NCI-H2171 treated with DMSO at 0.1 percent for 48 hours (cell line): ENCODE results near the gene IFNAR1.
"Not testable (repeated sequence)": the region's sequence is repeated elsewhere in the genome, so short reads cannot be mapped to it uniquely, and the experiment has no call there.

Experiments used
- DNase-seq: peaks from one replicate; lab custom pipeline; 2025; lab: John Stamatoyannopoulos, UW

Gene IFNAR1

DNA sequence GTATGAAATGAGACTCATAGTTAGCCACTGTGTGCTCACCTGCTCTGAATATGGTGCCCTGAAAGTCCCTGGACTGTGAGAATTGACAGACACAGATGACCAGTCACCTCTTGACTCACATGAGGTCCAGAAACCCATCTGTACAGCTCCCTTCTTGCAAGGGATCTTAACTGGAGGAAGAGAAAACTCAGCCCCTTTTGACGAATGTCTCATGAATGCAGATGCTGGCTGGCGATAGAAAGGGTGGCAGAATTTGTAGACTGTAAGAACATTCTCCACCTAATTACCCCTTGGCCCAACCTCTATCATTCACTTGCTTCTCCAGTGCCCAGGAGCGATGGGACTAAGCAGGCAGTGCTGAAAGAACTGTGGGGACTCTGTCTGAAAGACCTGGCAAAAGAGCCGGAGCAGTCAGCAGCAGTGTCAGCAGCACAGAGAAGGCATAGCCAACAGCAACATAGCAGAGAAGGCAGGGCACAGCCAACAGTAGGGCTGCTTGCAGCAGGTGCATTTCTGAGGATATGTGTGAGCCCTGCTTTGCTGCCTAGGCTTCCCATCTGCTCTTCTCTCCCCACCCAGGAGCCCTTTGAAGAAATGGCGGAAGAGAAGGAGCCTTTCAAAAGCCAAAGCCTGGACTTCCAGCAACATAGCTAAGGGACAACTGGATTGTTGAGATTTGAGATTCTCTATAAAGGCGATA is 52.6 kb downstream of the IFNAR1 start:
- DNase-seq: no peak

DNA sequence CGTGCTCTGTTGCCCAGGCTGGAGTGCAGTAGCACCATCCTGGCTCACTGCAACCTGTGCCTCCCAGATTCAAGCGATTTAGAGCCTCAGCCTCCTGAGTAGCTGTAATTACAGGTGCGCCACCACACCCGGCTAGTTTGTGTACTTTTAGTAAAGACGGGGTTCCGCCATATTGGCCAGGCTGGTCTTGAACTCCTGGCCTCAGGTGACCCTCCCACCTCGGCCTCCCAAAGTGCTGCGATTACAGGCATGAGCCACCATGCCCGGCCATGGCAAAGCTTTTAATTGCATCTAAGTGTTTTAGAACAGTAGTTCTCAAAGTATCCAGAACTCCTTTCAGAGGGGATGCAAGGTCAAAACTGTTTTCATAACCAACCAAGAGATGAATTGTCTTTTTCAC is 53.3 kb downstream of the IFNAR1 start:
- DNase-seq: no peak

DNA sequence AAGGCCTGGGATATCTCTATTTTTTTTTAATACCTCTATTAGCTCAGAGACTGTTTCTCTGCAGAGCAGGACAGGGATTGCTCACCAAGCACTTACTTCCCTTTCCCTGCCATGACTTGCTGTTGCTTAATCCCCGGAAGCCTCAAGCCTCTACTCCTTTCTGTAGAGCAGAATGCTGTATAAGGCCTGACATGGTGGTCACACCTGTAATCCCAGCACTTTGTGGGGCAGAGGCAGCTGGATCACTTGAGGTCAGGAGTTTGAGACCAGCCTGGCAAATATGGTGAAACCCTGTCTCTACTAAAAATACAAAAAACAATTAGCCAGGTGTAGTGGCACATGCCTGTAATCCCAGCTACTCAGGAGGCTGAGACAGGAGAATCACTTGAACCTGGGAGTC is 55.2 kb downstream of the IFNAR1 start:
- DNase-seq: not testable (repeated sequence)

DNA sequence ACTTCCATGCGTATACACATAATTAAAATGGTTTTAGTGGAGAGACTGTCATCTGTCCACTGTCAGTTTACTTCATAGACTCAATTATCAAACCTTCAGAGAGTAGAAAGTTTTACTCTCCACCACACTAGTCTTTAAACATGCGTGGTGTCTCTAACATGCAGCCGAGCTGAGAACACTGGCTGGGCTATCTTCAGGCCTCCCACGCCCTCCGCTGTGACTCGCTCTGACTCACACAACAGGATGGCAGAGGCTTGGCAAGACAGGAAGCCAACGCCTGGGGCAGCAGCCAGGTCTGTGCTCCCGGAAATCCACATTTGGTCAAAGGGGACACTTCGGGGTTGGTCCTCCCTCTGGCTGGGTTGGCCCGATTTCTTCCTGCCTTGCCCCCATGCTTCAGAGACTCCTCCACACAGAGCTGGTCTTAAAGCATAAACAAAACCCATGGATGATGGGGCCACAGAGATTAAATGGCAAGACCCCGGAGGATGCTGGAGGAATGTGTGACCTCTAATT is 55.8 kb downstream of the IFNAR1 start:
- no peak for DNase-seq

DNA sequence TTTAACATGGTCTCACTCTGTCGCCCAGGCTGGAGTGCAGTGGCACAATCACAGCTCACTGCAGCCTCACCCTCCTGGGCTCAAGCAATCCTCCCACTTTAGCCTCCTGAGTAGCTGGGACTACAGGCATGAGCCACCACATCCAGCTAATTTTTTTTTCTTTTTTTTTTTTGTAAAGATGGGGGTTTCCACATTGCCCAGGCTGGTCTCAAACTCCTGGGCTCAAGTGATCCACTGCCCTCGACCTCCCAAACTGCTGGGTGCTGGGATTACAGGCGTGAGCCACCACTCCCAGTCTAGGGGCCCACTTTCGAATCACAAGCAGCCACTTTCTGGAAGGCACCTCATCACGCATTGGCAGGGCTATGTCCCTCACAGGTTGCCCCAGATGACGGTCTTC is 56.6 kb downstream of the IFNAR1 start:
- DNase-seq: not testable (repeated sequence)

DNA sequence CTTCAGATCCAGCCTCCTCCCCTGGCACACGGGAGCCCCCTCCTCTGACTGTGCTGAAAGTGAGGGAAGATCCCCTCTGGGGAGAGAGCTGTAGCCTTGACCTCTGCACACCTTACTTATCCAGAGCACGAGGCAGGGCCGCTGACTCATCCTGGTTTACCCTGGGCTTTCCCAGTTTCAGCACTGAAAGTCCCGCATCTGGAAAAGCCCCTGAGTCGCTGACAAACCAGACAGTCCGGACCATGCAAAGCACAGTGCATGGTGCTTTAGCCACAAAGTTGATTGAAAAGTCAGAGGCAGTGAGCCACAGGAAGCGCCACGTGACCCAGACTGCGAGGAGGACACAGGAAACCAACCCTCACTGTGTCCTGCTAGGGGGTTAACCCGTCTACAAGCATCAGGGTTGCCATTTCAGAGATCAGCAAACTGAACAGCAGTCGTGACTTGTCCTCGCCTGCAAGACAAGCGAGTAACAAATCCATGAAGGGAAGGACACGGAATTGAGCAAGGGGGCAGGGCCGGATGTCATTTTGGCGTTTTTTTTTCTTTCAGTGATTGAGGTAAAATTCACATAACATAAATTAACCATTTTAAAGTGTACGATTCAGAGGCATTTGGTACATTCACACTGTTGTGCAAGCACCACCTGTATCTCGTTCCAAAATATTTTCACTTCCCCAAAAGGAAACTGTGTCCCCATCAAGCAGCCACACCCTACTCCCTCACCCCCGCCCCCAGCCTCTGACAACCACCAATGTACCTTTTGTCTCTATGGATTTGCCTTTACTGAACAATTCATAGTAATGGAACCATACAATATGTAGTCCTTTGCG is 58.5 kb downstream of the IFNAR1 start:
- DNase-seq: no peak

DNA sequence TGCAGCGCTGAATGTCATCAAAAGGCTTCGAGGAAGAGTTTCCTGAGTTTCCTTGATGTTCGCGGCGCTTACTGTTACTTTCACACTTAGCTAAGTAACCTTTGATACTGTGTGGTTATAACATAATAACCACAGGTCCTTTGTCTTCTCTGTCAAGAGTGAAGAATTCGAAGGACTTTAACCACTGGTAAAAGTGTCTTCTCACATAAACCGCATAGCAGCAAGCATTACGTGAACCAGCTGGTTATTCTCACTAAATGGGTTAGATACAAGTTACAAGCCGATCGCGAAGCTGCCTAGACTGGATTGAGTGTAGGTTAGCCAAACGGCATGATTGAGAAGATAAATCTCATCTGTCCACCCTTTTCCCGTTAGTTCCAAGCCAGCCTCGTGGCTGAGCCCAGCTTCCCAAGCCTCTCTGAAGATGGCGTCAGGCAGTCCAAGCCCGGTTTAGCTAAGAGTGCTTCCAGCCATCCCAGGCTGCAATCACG is 60.1 kb downstream of the IFNAR1 start:
- DNase-seq: no peak

DNA sequence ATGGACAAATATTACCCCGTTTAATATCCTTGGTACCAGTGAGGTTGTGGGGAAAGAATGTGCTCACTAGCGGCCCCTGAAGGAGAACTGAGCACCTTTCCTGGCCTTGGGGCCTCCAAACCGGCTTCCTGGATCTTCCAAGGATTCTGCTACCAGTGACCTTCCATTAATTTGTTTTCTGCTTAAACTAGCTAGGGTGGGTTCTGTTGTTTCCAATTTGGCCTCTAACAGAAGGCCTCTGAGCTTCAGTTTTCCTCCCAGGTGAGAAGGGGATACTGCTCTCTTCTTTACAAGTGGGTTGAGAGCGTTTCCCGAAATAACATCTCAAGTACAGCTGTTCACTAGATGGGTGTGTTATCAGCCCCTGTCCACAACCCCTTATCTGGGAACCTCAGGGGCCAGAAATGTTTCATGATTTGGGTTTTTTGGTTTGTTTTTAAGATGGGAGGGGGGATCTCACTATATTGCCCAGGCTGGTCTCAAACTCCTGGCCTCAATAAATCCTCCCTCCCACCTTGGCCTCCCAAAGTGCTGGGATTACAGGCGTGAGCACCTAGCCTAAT is 61.5 kb downstream of the IFNAR1 start:
- DNase-seq: no peak

DNA sequence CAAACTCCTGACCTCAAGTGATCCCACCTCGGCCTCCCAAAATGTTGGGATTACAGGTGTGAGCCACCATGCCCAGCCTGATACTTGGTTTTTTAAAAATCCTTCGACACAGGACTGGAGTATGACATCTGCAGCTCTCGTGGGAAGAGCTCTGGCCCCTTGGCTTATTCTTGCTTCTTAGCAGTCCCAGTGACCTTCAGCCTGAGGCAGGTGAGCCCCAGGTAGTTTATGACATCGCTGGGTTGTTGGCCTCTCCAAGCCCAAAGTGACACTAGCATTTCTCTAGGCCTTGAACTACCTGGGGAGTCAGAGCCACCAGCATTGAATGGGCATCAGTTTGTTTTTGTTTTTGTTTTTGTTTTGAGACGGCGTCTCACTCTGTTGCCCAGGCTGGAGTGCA is 62.5 kb downstream of the IFNAR1 start:
- no peak for DNase-seq

DNA sequence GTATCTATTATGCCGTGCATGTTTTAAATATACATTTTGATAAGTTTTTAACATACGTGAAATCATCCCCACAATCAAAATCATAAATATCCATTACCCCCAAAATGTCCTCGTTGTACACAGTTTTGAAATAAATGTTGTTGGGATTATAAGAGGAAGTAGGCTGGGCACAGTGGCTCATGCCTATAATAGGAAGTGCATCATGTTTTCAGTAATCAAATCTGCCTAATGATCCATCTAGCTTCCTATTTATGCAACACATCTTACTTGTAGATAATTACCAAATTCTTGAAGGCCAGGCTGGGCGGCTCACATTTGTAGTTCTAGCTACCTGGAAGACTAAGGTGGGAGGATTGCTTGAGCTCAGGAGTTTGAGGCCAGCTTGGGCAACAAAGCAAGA is 63.4 kb downstream of the IFNAR1 start:
- no peak for DNase-seq

DNA sequence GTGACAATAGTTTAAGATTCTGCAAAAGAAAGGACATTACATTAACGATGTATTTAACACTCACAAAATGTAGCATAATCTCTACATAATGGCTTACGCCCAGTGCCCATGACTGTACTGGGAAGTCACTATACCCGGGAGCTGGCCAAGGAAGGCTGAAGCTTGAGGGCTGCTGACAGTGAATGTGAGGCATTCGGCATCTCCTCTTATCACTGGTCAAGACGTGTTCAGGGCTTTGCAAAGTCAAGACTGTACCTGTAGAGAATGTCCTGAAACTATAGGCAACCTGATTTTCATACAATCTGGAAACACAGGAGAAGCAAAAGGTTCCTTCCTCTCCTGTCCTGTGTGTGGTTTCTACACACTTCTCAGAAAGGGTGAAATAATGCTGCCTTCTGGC is 65.7 kb downstream of the IFNAR1 start:
- no peak for DNase-seq

DNA sequence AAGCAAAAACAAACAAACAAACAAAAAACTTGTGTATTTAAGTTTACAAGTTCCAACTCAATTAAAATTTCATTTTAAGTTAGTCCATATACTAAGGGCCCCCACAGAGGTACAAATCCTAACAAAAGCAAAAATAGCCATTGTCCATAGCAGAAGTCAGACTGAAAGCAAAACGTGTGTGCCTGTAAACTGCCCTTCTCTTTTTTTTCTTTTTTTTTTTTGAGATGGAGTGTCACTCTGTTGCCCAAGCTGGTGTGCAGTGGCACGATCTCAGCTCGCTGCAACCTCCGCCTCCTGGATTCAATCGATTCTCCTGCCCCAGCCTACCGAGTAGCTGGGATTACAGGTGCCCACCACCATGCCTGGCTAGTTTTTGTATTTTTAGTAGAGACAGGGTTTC is 66.9 kb downstream of the IFNAR1 start:
- no peak for DNase-seq

DNA sequence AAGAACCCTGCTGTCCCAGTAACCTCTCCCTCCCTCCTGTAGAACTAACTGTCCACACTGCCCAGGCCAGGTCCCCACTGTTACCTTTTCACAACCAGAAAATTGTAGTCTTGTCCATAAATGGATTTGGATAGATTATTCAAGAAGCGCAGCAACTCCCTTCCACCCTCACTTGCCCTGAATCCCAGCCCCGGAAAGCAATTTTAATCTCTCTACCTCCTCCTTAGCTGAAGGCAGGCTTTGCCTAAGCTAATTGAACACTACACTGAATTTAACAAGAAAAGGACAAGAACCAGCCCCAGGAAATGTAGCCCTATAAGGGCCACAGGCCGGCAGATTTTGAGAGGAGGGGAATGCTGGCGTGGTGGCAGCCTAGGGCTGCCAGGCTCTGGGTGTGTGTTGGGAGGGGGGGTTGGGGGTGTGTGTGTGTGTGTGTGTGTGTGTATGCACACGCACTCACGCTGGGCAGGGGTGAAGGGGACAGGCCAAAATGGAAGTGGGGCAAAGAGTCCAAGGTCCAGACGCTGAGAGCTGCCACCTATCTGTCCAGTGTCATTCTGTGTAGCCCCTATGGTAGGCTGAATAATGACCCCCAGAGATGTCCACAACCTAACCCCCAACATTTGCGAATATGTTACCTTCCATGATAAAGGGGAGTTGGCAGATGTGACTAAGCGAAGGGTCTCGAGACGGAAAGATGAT is 67.7 kb downstream of the IFNAR1 start:
- DNase-seq: no peak

DNA sequence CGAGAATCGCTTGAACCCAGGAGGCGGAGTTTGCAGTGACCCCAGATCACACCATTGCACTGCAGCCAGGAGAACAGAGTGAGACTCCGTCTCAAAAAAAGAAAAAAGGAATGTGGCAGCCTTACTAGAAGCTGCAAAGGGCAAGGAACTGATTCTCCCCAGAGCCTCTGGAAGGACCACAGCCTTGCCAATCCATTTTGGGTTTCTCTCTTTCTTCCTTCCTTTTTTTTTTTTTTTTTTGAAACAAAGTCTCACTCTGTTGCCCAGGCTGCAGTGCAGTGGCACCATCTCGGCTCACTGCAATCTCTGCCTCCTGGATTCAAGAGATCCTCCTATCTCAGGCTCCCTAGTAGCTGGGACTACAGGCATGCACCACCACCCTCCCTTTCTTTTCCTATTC is 68.6 kb downstream of the IFNAR1 start:
- no peak for DNase-seq

DNA sequence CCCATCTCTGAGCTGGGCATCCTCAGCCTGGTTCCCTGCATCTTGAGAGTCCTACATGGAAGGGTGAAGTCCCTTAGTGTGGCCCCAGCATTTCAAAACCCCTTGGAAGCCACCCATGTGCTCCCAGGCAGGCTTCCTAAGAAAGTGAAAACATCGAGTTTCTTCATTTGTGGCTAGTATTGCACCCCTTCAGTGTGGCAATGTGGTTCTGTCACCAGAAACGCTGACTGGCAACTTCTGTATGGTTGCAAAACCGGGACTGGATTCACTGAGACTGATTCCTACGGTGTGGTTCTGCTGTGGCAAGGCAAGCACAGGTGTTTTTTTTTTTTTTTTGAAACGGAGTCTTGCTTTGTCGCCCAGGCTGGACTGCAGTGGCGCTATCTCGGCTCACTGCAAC is 69.5 kb downstream of the IFNAR1 start:
- DNase-seq: no peak

DNA sequence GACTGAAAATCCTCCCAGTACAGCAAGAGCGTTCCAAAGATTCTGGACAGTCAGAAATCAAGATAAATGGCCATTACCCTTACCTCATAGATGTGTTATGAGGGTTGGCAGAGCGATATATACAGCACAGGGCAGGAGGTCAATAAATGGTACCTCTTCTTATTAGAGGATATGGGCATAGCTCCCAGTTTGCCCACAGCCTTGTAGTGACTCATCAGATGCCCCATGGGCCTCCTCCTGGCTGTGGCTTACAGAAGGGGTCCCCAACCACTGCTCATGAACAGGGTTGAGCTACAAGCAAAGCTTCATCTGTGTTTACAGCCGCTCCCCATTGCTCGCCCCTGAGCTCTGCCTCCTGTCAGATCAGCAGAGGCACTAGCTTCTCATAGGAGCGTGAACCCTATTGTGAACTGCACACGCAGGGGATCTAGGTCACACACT is 71.1 kb downstream of the IFNAR1 start:
- DNase-seq: no peak

DNA sequence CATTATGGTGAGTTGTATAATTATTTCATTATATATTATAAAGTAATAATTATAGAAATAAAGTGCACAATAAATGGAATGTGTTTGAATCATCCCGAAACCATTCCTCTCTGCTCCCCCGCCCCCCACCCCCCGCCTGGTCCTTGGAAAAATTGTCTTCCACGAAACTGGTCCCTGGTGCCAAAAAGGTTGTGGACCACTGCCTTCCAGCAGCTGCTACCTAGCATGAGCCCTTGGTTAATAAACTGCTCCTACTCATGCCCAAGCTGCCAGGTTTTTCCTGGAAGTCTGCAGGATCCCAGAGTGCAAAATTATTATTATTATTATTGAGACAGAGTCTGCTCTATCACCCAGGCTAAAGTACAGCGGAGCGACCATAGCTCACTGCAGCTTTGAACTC is 71.7 kb downstream of the IFNAR1 start:
- DNase-seq: no peak

DNA sequence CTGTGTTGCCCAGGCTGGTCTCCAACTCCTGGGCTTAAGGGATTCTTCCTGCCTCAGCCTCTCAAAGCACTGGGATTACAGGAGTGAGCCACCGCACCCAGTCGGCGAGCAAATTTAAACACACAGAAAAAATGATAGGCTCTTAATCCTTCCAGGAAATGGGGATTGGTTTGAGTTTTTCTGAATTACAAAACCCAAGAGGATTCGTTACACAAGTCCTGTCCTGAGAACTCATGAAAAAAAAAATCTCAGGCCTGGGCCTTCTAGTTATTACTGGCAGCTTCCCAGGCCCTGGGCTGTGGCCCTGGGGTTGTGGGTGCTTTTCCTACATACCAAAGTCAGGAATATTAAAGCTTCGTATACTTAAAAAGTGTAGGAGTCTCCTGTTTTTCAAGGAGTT is 72.2 kb downstream of the IFNAR1 start:
- no peak for DNase-seq

DNA sequence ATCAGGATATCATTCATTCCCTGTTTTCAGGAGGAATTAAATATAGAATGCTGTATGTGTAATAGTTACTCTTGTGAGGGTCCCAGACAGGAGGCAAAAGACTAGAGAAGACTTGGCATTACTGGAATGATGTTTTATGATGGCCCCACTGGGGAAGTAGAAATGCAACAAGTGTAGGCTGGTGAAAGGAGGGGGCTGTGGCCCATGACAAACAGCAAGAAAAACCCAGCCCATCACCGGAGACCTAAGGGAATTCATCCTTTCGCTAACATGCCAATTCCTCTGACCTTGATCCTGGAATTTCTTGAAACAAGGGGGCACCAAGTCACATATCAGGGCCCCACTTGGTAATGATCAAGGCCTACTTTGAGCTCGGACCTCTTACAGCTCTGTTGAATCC is 72.9 kb downstream of the IFNAR1 start:
- no peak for DNase-seq

DNA sequence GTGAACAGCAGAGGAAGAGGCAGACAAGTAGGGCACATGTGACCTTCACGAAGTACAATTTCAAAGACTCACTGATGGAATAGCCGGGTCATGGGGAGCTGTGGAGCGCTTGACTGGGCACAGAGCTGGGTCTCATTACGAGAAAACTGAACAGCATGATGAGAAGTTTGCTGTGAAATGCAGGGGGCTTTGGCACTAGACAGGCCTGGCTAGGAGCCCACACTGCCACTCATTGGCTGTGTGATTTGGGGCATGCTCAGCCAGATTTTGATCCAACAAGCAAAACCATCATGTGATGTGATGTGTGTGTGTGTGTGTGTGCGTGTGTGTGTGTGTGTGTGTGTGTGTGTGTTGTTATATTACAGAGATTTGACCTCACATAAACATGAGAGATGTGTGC is 73.6 kb downstream of the IFNAR1 start:
- DNase-seq: no peak

DNA sequence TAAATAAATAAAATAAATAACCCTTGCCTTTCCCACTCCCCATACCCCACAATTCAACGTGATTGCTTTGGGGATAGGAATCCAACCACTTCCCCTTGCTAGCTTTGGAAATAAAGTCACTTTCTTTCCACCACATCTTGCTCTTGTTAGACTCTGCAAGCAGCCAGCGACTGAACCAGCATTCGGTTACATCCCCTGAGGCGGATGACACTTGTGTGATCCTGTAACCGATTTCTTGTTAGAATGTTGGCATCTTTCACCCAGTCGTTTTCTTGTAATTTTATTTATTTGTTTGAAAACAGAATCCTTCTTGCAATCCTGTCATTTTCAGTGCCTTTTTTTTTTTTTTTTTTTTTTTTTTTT is 76.8 kb downstream of the IFNAR1 start:
- peak; percentile 35 for DNase-seq
